ENCODE data around the gene WDR36. TPM values are rescaled to one million over a fixed set of nuclear protein-coding genes. Genes with fewer than 3 reads are reported as not detected.

Gene WDR36
- total RNA-seq, 2 donors from 2014 or later: 28.5 to 32.0 TPM

DNA sequence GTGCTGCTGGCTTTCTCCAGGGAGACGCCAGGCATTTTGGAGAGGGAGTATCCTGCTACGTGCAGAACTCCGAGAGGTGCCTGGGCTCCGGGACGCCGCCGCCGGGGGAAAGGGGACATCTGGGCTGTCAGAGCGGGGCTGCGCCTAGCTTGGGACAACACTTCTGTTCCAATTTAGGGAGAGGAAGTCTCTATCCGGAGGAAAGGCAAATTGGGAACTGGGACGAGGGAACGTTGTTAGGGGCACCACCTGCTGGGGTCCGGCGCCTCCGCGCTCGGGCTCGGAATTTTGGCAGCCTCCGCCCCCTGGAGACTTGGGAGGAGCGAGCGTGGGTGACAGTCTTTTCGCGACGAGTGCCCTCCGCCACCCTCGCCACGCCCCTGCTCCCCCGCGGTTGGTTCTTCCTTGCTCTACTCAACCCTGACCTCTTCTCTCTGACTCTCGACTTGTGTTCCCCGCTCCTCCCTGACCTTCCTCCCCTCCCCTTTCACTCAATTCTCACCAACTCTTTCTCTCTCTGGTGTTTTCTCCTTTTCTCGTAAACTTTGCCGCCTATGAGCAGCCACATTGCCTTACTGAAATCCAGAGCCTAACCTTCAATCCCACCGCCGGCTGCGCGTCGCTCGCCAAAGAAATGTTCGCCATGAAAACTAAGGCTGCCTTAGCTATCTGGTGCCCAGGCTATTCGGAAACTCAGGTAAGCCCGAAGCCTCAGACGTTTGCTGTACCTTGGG lies 19.0 kb upstream of the WDR36 start:
- peak overlapping the region; percentile 73 for H3K4me3 Mint-ChIP-seq
- H3K9ac ChIP-seq (ENCODE audit: extremely low read depth, low read length, poor library complexity, severe bottlenecking): no peak overlapping the region
- peaks cover 6% of the 10 kb centered on the region for H3K4me1 Mint-ChIP-seq
- H3K36me3 ChIP-seq (ENCODE audit: control insufficient read depth, insufficient read depth, low read length): no peaks in the 10 kb centered on the region
- no peak overlapping the region for H3K27ac ChIP-seq (ENCODE audit: low read depth, low read length)
- H3K27ac Mint-ChIP-seq: peak overlapping the region; percentile 56
- no peaks in the 10 kb centered on the region for H3K9me3 Mint-ChIP-seq
- WGBS, 2 experiments (ENCODE audit: insufficient coverage in 1 of 2, insufficient read length in 1 of 2): 0 to 1% methylated on average over 34 to 44 of the region's 44 CpGs
- TF ChIP-seq, protein P1, sequence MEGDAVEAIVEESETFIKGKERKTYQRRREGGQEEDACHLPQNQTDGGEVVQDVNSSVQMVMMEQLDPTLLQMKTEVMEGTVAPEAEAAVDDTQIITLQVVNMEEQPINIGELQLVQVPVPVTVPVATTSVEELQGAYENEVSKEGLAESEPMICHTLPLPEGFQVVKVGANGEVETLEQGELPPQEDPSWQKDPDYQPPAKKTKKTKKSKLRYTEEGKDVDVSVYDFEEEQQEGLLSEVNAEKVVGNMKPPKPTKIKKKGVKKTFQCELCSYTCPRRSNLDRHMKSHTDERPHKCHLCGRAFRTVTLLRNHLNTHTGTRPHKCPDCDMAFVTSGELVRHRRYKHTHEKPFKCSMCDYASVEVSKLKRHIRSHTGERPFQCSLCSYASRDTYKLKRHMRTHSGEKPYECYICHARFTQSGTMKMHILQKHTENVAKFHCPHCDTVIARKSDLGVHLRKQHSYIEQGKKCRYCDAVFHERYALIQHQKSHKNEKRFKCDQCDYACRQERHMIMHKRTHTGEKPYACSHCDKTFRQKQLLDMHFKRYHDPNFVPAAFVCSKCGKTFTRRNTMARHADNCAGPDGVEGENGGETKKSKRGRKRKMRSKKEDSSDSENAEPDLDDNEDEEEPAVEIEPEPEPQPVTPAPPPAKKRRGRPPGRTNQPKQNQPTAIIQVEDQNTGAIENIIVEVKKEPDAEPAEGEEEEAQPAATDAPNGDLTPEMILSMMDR (conservative IDR thresholded peaks at IDR 0.05): peak; percentile 12
- peak overlapping the region; percentile 90 for H3K4me3 ChIP-seq (ENCODE audit: low read length)
- H3K27me3 ChIP-seq (ENCODE audit: control insufficient read depth, insufficient read depth, low read length, poor library complexity, severe bottlenecking): peaks cover 81% of the 10 kb centered on the region
- peaks cover 77% of the 10 kb centered on the region for H3K27me3 Mint-ChIP-seq (ENCODE audit: insufficient read depth)
- DNase-seq: peak; percentile 92
- H3K4me1 ChIP-seq (ENCODE audit: control insufficient read depth, insufficient read depth, low read length): peaks cover 6% of the 10 kb centered on the region
- H3K36me3 Mint-ChIP-seq (ENCODE audit: low read depth): no peaks in the 10 kb centered on the region
- no peaks in the 10 kb centered on the region for H3K9me3 ChIP-seq (ENCODE audit: control insufficient read depth, low read length)

DNA sequence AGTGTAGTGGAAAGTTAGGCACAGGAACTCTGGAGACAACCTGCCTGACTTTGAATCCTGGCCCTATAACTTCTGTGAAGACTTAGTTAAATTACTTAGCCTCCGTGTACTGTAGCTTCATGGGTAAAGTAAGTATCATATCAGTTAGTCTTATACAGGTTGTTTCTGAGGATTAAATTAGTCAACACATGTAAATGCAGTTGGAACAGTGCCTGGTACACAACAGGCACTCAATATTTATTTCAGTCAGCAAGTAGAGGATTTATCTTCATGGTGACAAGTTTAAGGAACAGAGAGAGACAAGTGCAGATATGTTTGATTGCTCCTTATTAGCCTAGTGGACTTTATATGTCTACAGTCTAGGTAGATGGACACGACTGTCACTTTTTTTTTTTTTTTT lies 17.9 kb upstream of the WDR36 start:
- no peak overlapping the region for H3K27ac Mint-ChIP-seq
- peaks cover 69% of the 10 kb centered on the region for H3K27me3 ChIP-seq (ENCODE audit: control insufficient read depth, insufficient read depth, low read length, poor library complexity, severe bottlenecking)

DNA sequence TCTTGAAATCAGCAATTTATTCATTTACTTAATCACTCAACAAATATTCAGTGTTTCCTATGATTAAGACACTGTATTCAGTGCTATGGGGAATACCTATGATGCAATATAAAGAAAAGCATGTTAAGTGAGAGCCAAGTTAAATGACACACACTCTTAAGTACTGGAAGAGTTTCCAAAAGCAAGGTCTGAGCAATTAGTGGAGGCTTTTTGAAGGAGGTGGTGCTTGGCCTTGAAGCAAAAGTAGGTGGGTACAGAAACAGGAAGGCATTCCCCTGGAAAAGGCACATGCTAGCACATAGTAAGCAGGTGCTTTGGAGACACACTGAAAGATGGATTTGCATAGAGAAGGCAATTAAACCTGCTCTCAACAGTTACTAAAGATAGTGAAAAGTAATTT lies 16.6 kb upstream of the WDR36 start:
- H3K27ac Mint-ChIP-seq: no peak overlapping the region
- H3K4me3 ChIP-seq (ENCODE audit: low read length): no peak overlapping the region
- peaks cover 4% of the 10 kb centered on the region for H3K4me1 Mint-ChIP-seq
- H3K4me3 Mint-ChIP-seq: no peak overlapping the region
- H3K9ac ChIP-seq (ENCODE audit: extremely low read depth, low read length, poor library complexity, severe bottlenecking): no peak overlapping the region
- H3K36me3 ChIP-seq (ENCODE audit: control insufficient read depth, insufficient read depth, low read length): no peaks in the 10 kb centered on the region
- H3K36me3 Mint-ChIP-seq (ENCODE audit: low read depth): no peaks in the 10 kb centered on the region
- peaks cover 5% of the 10 kb centered on the region for H3K4me1 ChIP-seq (ENCODE audit: control insufficient read depth, insufficient read depth, low read length)
- H3K27me3 Mint-ChIP-seq (ENCODE audit: insufficient read depth): peaks cover 59% of the 10 kb centered on the region
- H3K9me3 Mint-ChIP-seq: no peaks in the 10 kb centered on the region
- no peaks in the 10 kb centered on the region for H3K9me3 ChIP-seq (ENCODE audit: control insufficient read depth, low read length)
- TF ChIP-seq, protein P1 (conservative IDR thresholded peaks at IDR 0.05): no peak
- no peak for DNase-seq
- no peak overlapping the region for H3K27ac ChIP-seq (ENCODE audit: low read depth, low read length)
- peaks cover 66% of the 10 kb centered on the region for H3K27me3 ChIP-seq (ENCODE audit: control insufficient read depth, insufficient read depth, low read length, poor library complexity, severe bottlenecking)

More for the DNA sequence above, 17.9 kb upstream of the WDR36 start:
- Histone ChIP-seq H3K36me3 (ENCODE audit: control insufficient read depth, insufficient read depth, low read length) (no peaks in the 10 kb centered on the region), H3K9me3 (ENCODE audit: control insufficient read depth, low read length) (no peaks in the 10 kb centered on the region), H3K4me1 (ENCODE audit: control insufficient read depth, insufficient read depth, low read length) (peaks cover 6% of the 10 kb centered on the region), H3K4me3 (ENCODE audit: low read length) (peak overlapping the region; percentile 90), H3K9ac (ENCODE audit: extremely low read depth, low read length, poor library complexity, severe bottlenecking) (no peak overlapping the region), H3K27ac (ENCODE audit: low read depth, low read length) (no peak overlapping the region)
- no peak for DNase-seq
- WGBS, 2 experiments (ENCODE audit: insufficient coverage in 1 of 2, insufficient read length in 1 of 2): 85 to 88% methylated on average over 1 to 2 of the region's 2 CpGs
- Mint-ChIP-seq H3K36me3 (ENCODE audit: low read depth) (no peaks in the 10 kb centered on the region), H3K9me3 (no peaks in the 10 kb centered on the region), H3K4me3 (peak overlapping the region; percentile 73), H3K4me1 (peaks cover 6% of the 10 kb centered on the region), H3K27me3 (ENCODE audit: insufficient read depth) (peaks cover 69% of the 10 kb centered on the region)
- TF ChIP-seq, protein P1 (conservative IDR thresholded peaks at IDR 0.05): no peak

Measured in endodermal cell (in vitro differentiated cells).